Progenitor cell of endocrine pancreas (in vitro differentiated cells): ENCODE measurements around the gene GPR161. TPM values are rescaled to one million over a fixed set of nuclear protein-coding genes. Genes with fewer than 3 reads are reported as not detected.
A peak's percentile ranks its signal among the peaks of the same experiment; 100 is the strongest.

Experiments
- DNase-seq: peaks from one replicate; pipeline ENCODE4 v3.0.0; 2021; ENCODE audit warnings: low spot score; ENCODE audit not compliant: unreplicated experiment
- H3K27ac Mint-ChIP-seq: 2 replicates; pipeline ENCODE4 v1.8.0; 2021; ENCODE audit warnings: mild to moderate bottlenecking, moderate library complexity, mixed read lengths
- H3K27me3 Mint-ChIP-seq: 2 replicates; pipeline ENCODE4 v1.8.0; 2021; ENCODE audit warnings: mixed read lengths
- H3K36me3 Mint-ChIP-seq: 2 replicates; pipeline ENCODE4 v1.8.0; 2022; ENCODE audit warnings: mixed read lengths; ENCODE audit not compliant: insufficient read depth
- H3K4me1 Mint-ChIP-seq: 2 replicates; pipeline ENCODE4 v1.8.0; 2021; ENCODE audit warnings: low read depth, mixed read lengths
- H3K4me3 Mint-ChIP-seq: 2 replicates; pipeline ENCODE4 v1.8.0; 2021; ENCODE audit warnings: low read depth, mild to moderate bottlenecking, moderate library complexity, mixed read lengths
- H3K9me3 Mint-ChIP-seq: 2 replicates; pipeline ENCODE4 v1.8.0; 2021; ENCODE audit warnings: low read depth, mixed read lengths
- CTCF ChIP-seq: fragments of 200-600 bp; sonication (generic); IDR thresholded peaks from one replicate; pipeline ENCODE4 v1.5.0; 2021; ENCODE audit warnings: antibody characterized with exemption, mild to moderate bottlenecking; ENCODE audit not compliant: unreplicated experiment
- total RNA-seq: library from RNA; stranded (reverse); gene quantifications from 2 replicates; pipeline ENCODE4 v1.2.1, GENCODE V29; 2021

The GPR161 gene
- total RNA-seq, 1 donor from 2014 or later = 58.5 TPM

GRCh38 chr1:168093616-168094015 lies 43.1 kb downstream of the GPR161 start:
- DNase-seq = no peak

GRCh38 chr1:168092566-168093355 lies 44.0 kb downstream of the GPR161 start:
- Mint-ChIP-seq H3K36me3 (peaks cover 23% of the 10 kb centered on the region), H3K4me1 (no peaks in the 10 kb centered on the region), H3K27me3 (no peaks in the 10 kb centered on the region), H3K27ac (no peak overlapping the region), H3K4me3 (no peak overlapping the region), H3K9me3 (no peaks in the 10 kb centered on the region)
- TF ChIP-seq CTCF = peak; percentile 33
- no peak for DNase-seq

More at GRCh38 chr1:168093616-168094015, 43.1 kb downstream of the GPR161 start:
- no peak overlapping the region for H3K27ac Mint-ChIP-seq
- no peaks in the 10 kb centered on the region for H3K9me3 Mint-ChIP-seq
- H3K36me3 Mint-ChIP-seq = peaks cover 23% of the 10 kb centered on the region
- TF ChIP-seq CTCF = no peak
- no peak overlapping the region for H3K4me3 Mint-ChIP-seq
- H3K27me3 Mint-ChIP-seq = no peaks in the 10 kb centered on the region
- no peaks in the 10 kb centered on the region for H3K4me1 Mint-ChIP-seq

- Mint-ChIP-seq H3K4me1 (peaks cover under 1% of the 10 kb centered on the region), H3K36me3 (peaks cover 22% of the 10 kb centered on the region), H3K27me3 (no peaks in the 10 kb centered on the region), H3K4me3 (no peak overlapping the region), H3K27ac (no peak overlapping the region), H3K9me3 (no peaks in the 10 kb centered on the region)
- DNase-seq = no peak
- TF ChIP-seq CTCF = no peak
Observed at GRCh38 chr1:168091720-168092550, 44.8 kb downstream of the GPR161 start.

GRCh38 chr1:168091063-168091462 lies 45.7 kb downstream of the GPR161 start:
- Mint-ChIP-seq H3K9me3 (no peaks in the 10 kb centered on the region), H3K4me3 (no peak overlapping the region), H3K36me3 (peaks cover 26% of the 10 kb centered on the region), H3K27me3 (no peaks in the 10 kb centered on the region), H3K4me1 (peaks cover 4% of the 10 kb centered on the region), H3K27ac (no peak overlapping the region)
- TF ChIP-seq CTCF = no peak
- DNase-seq = no peak

GRCh38 chr1:168090395-168090794 lies 46.3 kb downstream of the GPR161 start:
- Mint-ChIP-seq H3K27ac (no peak overlapping the region), H3K36me3 (peaks cover 25% of the 10 kb centered on the region), H3K4me1 (peaks cover 4% of the 10 kb centered on the region), H3K27me3 (no peaks in the 10 kb centered on the region), H3K9me3 (no peaks in the 10 kb centered on the region), H3K4me3 (no peak overlapping the region)
- TF ChIP-seq CTCF = no peak
- no peak for DNase-seq
